GM19438 (cell line): Measurements from ENCODE around the gene CACNA1G.

Experiments
- ATAC-seq: cut with Tn5 transposase; IDR thresholded peaks from one replicate; pipeline ENCODE4 v1.9.1; 2021; ENCODE audit warnings: low read depth; ENCODE audit not compliant: unreplicated experiment

The CACNA1G gene

DNA sequence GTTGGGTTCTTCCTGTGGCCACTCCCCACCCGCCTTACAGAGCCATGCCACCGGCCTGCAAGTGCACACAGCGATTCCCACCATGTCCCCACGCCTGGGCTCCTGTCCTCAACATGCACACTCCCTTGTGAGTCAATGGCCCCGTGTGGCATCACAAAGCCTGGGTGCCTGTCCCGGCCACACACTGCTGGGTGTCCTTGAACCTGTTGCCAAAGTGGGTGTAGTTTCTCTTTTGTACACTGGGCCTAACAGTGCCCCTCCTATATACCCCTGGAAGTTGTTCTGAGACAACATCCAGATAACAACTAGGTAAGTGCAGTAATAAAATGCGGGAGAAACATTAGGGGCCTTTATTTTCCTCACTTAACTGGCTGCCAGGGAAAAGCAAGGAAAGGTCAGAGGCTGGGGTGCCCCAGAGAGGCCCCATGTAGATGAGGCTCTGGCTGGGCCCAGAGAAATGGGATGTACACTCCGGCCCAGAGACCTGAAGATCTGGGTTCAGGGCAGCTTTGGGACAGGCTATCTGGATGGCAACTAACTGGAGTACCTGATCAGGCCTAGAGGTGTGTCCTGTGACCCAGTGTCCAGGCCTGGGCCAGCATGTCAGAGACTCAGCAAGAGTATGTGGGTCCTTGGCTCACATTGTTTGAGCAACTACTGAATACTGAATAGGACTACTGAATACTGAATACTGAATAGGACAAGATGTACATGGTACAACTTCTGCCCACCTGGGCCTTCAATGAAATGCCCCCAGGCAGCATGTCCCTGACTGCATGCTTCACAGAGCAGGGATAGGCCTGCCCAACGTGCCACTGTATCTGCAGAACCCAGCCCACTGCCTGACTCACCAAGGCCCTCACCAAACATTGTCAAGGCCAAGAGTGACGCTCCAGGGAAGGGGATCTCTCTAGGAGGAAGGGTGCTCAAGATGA is 82.5 kb downstream of the CACNA1G start:
- no peak for ATAC-seq

DNA sequence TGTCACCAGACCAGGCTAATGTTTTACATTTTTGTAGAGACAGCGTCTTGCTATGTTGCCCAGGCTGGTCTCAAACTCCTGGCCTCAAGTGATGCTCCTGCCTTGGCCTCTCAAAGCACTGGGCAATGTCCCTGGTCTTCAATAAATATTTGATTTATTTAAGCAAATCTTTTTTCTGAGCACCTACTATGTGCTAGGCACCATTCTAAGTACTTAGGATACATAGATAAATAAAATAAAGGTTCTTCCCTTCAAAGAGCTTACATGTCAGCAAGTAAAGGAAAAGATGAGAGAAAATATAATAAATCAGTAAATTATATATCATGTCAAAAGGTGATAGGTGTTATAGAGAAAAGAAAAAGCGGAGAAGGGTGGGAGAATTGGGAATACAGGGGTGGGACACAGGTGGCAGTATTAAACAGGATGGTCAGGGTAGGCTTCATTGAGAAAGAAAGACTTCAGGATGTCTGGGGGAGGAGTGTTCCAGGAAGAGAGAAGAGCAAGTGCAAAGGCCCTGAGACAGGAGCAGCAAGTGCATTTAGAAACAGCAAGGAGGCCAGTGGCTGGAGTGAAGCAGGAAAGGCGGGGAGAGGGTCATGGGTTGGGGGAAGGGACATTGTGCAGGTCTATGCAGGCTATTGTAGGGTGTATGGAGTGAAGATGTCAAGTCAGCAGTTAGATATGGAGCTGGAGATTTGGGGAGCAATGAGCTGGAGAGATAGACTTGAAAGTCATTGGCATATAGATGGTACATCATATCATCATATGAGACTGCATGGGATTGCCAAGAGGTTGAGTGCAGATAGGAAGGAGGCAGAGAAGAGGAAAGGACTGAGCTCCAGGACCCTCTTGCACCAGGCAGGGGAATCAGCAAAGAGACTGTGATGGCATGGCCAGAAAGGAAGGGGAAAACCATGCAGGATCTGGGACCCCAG is 85.5 kb downstream of the CACNA1G start:
- ATAC-seq = no peak

DNA sequence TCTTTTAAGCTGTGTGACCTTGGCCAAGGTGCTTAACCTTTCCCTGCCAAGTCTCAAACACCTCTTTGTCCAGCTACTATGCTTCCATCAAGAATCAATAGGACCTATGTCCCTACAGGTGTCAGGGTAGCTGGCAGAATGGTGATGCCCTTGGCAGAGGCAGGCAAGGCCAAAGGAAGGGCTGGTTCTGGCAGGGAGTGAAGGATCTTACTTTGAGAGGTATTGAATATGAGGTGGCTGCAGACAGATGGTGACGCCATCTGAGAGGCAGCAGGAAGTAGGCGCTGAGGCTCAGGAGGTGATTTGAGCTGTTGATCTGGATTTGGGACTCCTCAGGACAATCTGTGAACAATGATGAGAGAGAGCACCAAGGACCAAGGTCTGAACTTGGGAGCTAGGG is 86.7 kb downstream of the CACNA1G start:
- no peak for ATAC-seq

DNA sequence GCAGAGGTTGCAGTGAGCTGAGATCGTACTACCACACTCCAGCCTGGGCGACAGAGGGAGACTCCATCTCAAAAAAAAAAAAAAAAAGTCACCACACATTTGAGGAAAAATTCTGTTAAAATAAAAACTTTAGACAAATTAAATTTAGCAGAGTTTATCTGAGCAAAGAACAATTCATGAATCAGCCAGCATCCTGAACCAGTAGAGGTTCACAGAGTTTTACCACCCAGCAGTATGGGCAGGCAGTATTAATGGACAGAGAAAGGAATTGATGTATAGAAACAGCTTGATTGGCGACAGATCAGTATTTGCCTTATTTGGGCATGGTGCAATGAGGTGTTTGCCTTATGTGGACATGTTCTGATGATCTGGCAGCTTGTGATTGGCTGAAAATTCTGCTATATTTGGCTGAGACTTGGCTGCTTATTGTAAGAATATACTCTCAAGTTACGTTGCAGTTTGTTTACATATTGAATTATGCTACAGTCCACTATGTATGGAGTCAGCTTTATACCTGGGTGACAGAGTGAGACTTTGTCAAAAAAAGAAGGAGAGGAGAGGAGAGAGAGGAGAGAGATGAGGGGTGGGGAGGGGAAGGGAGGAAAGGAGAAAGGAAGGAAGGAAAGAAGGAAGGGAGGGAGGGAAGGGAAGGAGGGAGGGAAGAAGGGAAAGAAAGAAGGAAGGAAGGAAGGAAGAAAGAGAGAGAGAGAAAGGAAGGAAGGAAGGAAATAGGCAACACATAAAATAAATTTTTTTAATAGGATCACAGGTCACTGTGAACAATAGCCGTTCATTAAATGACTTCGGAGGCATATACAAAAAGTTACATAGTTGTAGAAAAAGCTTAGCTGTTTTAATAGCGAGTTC is 88.8 kb downstream of the CACNA1G start:
- no peak for ATAC-seq

DNA sequence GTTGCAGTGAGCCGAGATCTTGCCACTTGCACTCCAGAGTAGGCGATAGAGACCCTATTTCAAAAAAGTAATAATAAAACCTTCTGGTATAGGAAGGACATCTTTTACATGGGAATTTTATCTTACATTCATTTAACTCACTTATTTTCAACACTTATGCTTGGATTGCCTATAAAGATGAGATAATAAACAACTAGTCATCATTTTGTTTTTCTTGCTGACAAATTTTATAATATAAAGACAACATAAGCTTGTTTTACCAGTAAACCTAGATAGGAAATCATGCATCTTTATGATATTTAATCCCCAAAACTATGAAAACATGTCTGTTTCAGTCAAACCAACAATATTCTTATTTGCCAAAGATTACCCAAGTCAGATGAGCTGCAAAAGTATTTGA is 91.1 kb downstream of the CACNA1G start:
- ATAC-seq = no peak

DNA sequence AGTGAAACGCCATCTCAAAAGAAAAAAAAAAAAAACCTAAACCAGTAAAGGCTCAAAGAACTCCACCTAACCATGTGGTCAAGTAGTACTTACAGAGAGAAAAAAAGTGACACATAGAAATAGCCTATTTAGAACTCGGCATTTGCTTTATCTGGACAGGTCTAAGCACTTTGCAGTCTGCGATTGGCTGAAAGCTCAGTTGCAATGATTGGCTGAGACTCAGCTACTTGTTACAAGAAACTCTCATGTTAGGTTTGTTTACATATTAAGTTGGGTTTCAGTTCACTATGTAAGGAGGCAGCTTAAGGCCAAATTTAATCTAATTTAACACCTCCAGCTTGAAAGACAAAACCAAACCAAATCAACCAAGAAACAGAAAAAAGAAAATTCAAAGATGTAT is 93.2 kb downstream of the CACNA1G start:
- no peak for ATAC-seq

DNA sequence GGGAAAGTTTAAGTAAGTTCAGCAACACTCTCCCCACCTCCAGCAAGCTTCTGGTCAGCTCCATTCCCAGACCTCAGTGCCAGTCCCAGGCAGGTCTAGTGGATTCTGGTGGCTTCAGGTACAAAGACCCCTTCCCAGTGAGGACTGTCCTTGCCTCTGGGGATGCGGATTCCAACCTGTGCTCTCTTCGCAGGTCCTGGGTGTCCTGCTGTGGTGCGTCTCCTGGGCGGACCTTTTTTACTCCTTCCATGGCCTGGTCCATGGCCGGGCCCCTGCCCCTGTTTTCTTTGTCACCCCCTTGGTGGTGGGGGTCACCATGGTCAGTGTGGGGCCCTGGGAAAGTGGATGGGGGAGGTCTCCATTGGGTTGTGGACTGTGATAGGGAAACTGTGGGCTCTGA is 96.0 kb downstream of the CACNA1G start:
- ATAC-seq = no peak

DNA sequence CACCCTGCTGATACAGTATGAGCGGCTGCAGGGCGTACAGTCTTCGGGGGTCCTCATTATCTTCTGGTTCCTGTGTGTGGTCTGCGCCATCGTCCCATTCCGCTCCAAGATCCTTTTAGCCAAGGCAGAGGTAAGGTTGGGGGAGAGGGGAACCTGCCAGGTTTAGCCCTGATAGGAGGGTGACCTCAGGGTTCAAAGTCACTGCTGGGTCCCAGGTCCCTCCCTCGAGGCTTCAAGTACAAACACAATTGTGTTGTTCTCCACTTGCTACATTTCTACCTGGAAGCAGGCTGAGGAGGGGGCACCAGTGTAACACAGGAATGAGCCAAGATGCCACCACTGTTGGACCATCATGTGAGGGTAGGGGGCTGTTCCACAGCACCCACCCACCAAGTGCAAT is 96.5 kb downstream of the CACNA1G start:
- ATAC-seq = no peak

DNA sequence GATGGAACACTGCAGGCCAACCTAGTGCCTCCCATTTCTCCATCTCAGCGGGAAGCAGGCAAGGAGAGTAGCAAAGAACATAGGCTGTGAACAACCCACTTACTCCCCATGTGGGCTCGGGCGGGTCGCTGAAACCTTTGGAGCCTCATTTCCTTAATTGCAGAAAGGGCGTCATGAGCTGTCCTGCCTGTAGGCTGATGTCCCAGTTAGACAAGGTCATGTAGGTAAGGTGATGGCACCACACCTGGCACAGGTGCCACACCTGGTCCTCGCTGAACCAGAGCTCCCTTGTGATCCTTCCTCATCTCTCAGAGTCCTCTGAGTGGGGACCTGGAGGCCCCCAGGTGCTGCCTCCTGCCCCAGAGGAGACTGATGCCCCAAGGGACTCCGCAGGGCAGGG is 97.1 kb downstream of the CACNA1G start:
- ATAC-seq = no peak

DNA sequence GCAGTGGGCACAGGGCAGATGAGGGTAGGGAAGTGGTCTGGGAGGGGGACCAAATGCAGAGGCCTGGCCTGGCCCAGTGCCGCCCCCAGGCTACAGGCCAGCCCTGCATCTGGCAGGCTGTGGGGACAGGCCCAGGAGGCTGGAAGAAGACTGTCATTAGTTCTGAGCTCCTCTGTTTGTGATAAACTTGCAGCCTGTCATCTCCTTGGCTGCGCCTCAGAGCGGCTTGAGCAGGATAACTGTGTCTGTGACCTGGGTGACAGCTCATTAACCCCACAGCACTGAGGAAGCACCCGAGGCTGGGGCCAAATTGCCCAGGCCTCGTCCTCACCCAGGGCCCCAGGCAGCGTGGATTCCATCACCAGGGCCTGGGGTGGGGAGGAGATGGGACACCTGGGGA is 98.1 kb downstream of the CACNA1G start:
- no peak for ATAC-seq

DNA sequence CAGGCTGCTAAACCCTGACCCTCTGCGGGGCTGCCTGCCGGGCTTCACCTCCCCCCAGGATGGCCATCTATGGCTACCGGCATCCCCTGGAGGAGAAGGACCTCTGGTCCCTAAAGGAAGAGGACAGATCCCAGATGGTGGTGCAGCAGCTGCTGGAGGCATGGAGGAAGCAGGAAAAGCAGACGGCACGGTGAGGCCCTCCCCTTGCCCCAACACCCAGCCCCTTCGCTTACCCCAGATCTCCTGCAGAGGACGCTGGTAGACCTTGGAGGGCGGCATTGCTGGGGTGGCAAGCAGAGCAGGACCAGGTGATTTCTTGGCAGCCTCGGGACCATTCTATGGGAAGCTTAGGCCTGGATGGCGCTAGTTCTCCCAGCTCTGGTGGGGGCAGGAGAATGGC is 98.7 kb downstream of the CACNA1G start:
- ATAC-seq = no peak

DNA sequence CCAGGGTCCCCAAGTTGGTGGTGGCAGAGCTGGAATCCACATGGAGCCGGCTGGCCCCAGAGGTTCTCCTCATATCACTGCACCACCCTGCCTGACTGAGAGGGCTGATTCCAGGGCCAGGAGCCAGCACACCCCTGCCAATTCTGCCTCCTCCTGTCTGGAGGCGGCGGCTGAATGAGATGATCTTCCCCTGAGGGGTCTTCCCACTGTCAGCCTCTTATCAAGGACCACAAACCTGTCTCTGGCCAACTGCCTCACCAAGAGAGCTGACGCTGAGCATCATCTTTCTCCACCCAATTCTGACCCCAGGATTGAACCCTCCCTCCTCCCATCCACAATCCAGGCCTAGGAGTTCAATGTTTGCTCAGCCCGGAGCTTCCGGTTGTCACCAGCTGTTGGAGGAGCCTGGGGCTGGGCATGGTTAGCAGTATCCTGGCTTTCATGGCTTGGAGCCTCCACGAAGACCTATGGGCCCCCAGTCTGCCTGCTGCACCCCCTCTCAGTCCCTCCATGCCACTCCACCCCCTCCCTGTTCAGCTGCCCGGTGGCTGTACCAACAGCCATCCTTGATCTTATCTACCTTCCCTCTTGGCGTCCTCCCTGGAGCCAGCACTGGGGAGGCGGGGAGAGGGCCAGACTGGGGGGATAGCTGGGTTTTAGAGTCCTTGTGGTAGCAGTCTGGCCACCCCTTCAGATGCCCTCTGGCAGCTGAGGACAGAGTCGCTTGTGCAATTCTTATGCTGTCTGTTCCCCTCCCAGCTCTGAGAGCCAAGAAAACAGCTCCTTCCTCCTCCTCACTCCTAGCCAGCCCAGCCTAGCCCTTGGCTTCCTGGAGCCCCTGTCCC is 99.7 kb downstream of the CACNA1G start:
- no peak for ATAC-seq

DNA sequence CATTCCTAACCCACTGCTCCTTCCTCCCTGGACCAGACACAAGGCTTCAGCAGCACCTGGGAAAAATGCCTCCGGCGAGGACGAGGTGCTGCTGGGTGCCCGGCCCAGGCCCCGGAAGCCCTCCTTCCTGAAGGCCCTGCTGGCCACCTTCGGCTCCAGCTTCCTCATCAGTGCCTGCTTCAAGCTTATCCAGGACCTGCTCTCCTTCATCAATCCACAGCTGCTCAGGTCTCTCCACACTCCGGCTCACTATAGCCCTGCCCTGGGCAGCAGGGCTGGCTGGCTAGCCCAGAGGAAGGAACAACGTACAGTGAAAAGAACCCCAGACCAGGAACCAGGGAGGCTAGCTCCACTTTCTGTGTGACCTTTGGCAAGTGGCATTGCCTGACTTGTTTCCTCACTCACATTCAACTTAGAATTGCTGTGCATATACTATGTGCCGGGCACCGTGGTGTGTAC is 100.4 kb downstream of the CACNA1G start:
- no peak for ATAC-seq

DNA sequence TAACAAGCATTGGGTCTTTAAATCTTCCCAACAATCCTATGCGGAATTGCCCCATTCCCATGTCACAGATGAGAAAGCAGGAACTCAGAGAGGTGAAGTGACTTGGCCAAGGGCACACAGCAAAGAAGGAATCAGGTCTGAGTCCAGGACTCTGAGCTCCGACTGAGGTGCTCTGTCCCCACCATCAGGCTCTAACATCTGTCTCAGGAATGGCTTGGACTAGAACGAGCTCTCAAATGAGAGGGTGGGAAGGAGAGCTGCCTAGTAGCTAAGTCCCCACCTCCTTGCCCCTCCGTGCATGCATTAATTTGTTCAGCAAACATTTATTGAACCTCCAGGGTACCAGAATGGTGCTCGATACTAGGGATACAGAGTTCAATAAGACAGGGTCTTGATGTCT is 100.8 kb downstream of the CACNA1G start:
- ATAC-seq = no peak

DNA sequence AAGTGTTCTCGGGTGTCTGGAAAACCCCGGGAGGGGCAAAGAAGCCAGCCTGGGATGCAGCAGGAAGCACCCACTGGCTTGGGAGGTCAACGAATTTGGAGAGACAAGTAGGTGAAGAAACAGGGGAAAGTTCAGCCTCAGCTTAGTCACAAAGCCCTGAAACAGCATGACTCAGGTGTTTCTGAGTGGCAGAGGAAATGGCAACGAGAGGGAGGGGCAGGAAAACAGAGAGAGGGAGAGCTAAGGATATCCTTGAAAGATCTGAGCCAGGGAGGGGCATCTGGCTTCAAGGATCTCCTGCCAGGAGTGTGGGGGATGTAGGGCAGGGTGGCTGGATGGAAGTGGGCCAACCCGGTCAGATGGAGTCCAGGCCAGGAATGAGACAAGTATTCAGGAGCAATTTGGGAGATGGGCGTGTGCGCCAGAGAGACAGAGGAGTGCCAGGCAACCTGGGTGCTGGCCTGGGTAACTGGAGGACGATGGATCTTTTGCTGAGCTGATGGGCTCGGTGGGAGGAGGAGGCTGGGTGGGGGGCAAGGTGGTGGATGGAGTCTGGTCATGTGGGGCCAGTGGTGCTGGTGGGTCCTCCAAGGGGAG is 101.4 kb downstream of the CACNA1G start:
- no peak for ATAC-seq

DNA sequence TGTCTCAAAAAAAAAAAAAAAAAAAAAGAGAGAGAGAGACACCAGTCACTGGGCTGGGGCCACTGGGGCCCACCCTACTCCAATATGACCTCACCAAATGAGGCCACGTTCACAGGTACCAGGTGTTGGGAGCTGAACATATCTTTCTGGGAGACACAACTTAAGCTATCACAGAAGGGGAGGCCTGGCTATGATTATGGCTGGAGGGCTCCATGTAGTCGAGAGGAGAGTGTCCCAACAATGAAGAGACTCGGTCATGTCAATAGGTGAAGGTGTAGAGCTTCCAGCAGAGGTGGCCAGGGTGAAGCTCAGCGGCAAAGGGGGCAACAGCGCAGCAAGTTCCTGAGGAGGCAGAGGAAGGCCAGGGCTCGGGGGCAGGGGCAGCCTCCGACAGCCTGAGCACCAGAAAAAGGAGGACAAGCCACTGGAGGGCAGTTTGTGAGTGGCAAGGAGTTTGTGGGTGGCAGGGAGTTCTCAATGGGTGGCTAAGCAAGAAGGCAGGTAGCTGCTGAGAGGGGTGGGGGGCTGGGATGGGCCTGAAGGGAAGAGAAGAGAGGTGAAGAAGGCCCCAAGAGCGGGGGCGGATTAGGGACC is 102.2 kb downstream of the CACNA1G start:
- ATAC-seq = no peak

DNA sequence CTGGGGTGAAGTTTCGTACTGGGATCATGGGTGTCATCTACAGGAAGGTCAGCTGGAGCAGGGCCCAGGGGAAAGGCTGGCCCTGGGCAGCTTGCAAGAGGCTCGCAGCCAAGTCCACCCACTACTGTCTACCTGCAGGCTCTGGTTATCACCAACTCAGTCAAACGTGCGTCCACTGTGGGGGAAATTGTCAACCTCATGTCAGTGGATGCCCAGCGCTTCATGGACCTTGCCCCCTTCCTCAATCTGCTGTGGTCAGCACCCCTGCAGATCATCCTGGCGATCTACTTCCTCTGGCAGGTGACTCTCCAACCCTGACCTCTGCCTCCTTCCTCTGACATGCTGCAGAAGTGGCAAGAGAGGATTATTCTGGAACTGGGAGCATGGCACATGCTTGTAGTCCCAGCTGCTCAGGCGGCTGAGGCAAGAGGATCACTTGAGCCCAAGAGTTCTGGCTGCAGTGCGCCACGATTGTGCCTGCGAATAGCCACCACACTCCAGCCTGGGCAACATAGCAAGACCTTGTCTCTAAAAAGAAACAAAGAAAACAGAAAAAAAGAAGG is 103.4 kb downstream of the CACNA1G start:
- ATAC-seq = no peak

DNA sequence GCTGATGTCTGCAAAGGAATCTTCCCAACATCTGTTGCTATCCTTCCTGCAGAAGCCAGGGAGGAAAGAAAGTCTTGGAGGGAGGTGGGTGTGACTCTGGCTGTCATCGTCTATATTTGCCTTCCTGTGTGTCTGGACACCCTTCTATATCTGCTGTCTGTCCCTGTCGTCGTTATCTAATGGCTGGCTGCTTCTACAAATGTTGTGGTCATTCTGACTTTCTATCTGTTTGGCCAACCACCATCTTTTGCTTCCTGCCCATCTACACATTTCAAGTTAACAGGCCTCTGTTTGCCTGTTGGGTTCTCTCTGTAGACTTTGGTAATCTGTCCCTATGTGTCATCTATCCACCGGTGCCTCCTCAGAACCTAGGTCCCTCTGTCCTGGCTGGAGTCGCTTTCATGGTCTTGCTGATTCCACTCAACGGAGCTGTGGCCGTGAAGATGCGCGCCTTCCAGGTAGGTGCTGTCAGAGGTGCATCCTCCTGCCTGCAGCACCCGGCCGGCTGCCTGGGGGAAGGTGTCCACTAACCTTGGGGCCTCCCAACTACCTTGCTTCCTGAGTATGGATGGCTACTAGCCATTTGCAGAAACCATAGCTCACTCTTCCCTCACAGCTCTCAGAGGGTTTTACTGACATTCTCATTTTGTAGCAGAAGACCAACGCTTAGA is 104.4 kb downstream of the CACNA1G start:
- no peak for ATAC-seq
